GM23338 (cell line): ENCODE measurements around the gene TMEM175. TPM values are rescaled to one million over a fixed set of nuclear protein-coding genes. Genes with fewer than 3 reads are reported as not detected.

Source experiments
- ATAC-seq: fragments of 200-7000 bp; cut with Tn5 transposase; 3 replicates; pipeline ENCODE4 v1.9.1; 2020
- DNase-seq: peaks from one replicate; pipeline ENCODE4 v3.0.0-alpha.2; 2015; ENCODE audit warnings: low spot score
- H2AFZ ChIP-seq: fragments of 200-600 bp; sonication (generic); 2 replicates; pipeline ENCODE4 v1.8.0; 2016; ENCODE audit warnings: antibody characterized with exemption, mild to moderate bottlenecking, moderate library complexity
- H3F3A ChIP-seq: fragments of 200-600 bp; sonication (generic); replicated peaks from 2 replicates; pipeline ENCODE4 v1.8.0; 2017; ENCODE audit warnings: antibody characterized with exemption, mixed run types, low read depth
- H3K27ac ChIP-seq: fragments of 200-600 bp; sonication (generic); 2 replicates; pipeline ENCODE4 v1.6.1; 2016; ENCODE audit warnings: low read depth
- H3K27me3 ChIP-seq: fragments of 200-600 bp; sonication (generic); 2 replicates; pipeline ENCODE4 v1.8.0; 2016; ENCODE audit warnings: mild to moderate bottlenecking, mixed run types, moderate library complexity; ENCODE audit not compliant: insufficient read depth
- H3K36me3 ChIP-seq: fragments of 200-600 bp; sonication (generic); 2 replicates; pipeline ENCODE4 v1.8.0; 2016; ENCODE audit warnings: mild to moderate bottlenecking; ENCODE audit not compliant: insufficient read depth
- H3K4me1 ChIP-seq: fragments of 200-600 bp; sonication (generic); 2 replicates; pipeline ENCODE4 v1.8.0; 2016; ENCODE audit warnings: mild to moderate bottlenecking, moderate library complexity; ENCODE audit not compliant: insufficient read depth
- H3K4me2 ChIP-seq: fragments of 200-600 bp; sonication (generic); 2 replicates; pipeline ENCODE4 v1.7.1; 2017; ENCODE audit warnings: mixed run types
- H3K4me3 ChIP-seq: fragments of 200-600 bp; sonication (generic); 2 replicates; pipeline ENCODE4 v1.6.1; 2016; ENCODE audit warnings: mixed run types
- H3K79me2 ChIP-seq: fragments of 200-600 bp; sonication (generic); replicated peaks from 2 replicates; pipeline ENCODE4 v1.8.0; 2017; ENCODE audit warnings: mild to moderate bottlenecking; ENCODE audit not compliant: insufficient read depth
- H3K9me2 ChIP-seq: fragments of 200-600 bp; sonication (generic); 2 replicates; pipeline ENCODE4 v1.8.0; 2017; ENCODE audit not compliant: insufficient read depth
- H4K20me1 ChIP-seq: fragments of 200-600 bp; sonication (generic); replicated peaks from 2 replicates; pipeline ENCODE4 v1.8.0; 2017; ENCODE audit warnings: mild to moderate bottlenecking; ENCODE audit not compliant: insufficient read depth
- H3K27ac Mint-ChIP-seq: 2 replicates; pipeline ENCODE4 v1.8.0; 2020; ENCODE audit warnings: inconsistent platforms, mild to moderate bottlenecking, moderate library complexity, mixed read lengths
- H3K27me3 Mint-ChIP-seq: 3 replicates; pipeline ENCODE4 v1.8.0; 2022; ENCODE audit warnings: low read depth, mild to moderate bottlenecking, moderate library complexity, mixed read lengths, inconsistent platforms; ENCODE audit not compliant: insufficient read depth, poor library complexity
- H3K36me3 Mint-ChIP-seq: 3 replicates; pipeline ENCODE4 v1.8.0; 2021; ENCODE audit warnings: low read depth, mild to moderate bottlenecking, inconsistent platforms, moderate library complexity, mixed read lengths
- H3K4me1 Mint-ChIP-seq: 3 replicates; pipeline ENCODE4 v1.8.0; 2020; ENCODE audit warnings: mild to moderate bottlenecking, inconsistent platforms, mixed read lengths
- H3K4me3 Mint-ChIP-seq: 3 replicates; pipeline ENCODE4 v1.8.0; 2021; ENCODE audit warnings: moderate library complexity, mild to moderate bottlenecking, inconsistent platforms, mixed read lengths
- H3K9me3 Mint-ChIP-seq: 3 replicates; pipeline ENCODE4 v1.8.0; 2020; ENCODE audit warnings: moderate library complexity, mild to moderate bottlenecking, inconsistent platforms, mixed read lengths
- CREB1 ChIP-seq: fragments of 250-450 bp; sonication (Bioruptor Pico); IDR thresholded peaks from 2 replicates; pipeline ENCODE4 v1.5.0; 2020; ENCODE audit warnings: low read depth, mild to moderate bottlenecking, moderate library complexity
- ETS1 ChIP-seq: IDR thresholded peaks from 2 replicates; pipeline ENCODE4 v1.6.1; 2016; ENCODE audit warnings: antibody characterized with exemption
- EZH2 ChIP-seq: fragments of 200-600 bp; sonication (generic); IDR thresholded peaks from one replicate; pipeline ENCODE4 v1.8.0; 2017; ENCODE audit warnings: antibody characterized with exemption, mild to moderate bottlenecking, low read depth; ENCODE audit not compliant: unreplicated experiment
- EZH2phosphoT487 ChIP-seq: fragments of 200-600 bp; sonication (generic); IDR thresholded peaks from one replicate; pipeline ENCODE4 v1.8.1; 2018; ENCODE audit warnings: antibody characterized with exemption; ENCODE audit not compliant: unreplicated experiment
- JUNB ChIP-seq: IDR thresholded peaks from one replicate; pipeline ENCODE4 v1.6.1; 2016; ENCODE audit warnings: antibody characterized with exemption; ENCODE audit not compliant: unreplicated experiment
- NANOG ChIP-seq: IDR thresholded peaks from 2 replicates; pipeline ENCODE4 v1.6.1; 2016; ENCODE audit warnings: antibody characterized with exemption, borderline replicate concordance
- POLR2AphosphoS5 ChIP-seq: IDR thresholded peaks from 2 replicates; pipeline ENCODE4 v1.6.1; 2016; ENCODE audit warnings: antibody characterized with exemption, low read depth
- STAT1 ChIP-seq: IDR thresholded peaks from one replicate; pipeline ENCODE4 v1.6.1; 2016; ENCODE audit warnings: antibody characterized with exemption; ENCODE audit not compliant: unreplicated experiment
- ZNF114 ChIP-seq: fragments of 250-450 bp; sonication (Bioruptor Pico); IDR thresholded peaks from 2 replicates; pipeline ENCODE4 v1.5.0; 2020; ENCODE audit warnings: mild to moderate bottlenecking, moderate library complexity
- ZNF331 ChIP-seq: fragments of 250-450 bp; sonication (Bioruptor Pico); IDR thresholded peaks from 2 replicates; pipeline ENCODE4 v1.5.0; 2020; ENCODE audit warnings: low read depth, mild to moderate bottlenecking, moderate library complexity
- ZNF462 ChIP-seq: fragments of 250-450 bp; sonication (Bioruptor Pico); IDR thresholded peaks from 2 replicates; pipeline ENCODE4 v1.5.0; 2020; ENCODE audit warnings: mild to moderate bottlenecking, moderate library complexity
- polyA plus RNA-seq: library from polyadenylated mRNA; unstranded; fragments of >200 nt; fragmentation: Nextera tagmentation; extraction: Ambion mirVana; gene quantifications from 2 replicates; pipeline ENCODE4 v1.2.1, GENCODE V29; 2016
- total RNA-seq: library from RNA; depleted of rRNA; stranded (reverse); fragments of >200 nt; shearing (Covaris generic); gene quantifications from 2 replicates; pipeline ENCODE4 v1.2.3, GENCODE V29; 2014
- TF ChIP-seq, protein P1 (sequence below), 2 experiments: fragments of 200-600 bp in 1 of 2; sonication (generic) in 1 of 2; conservative IDR thresholded peaks; 2 replicates each; pipeline versions ENCODE4 v1.5.1 to v1.6.1; 2016 to 2017; ENCODE audit warnings: antibody characterized with exemption in 2 of 2, low read depth in 2 of 2, mild to moderate bottlenecking in 2 of 2, moderate library complexity in 1 of 2
- TF ChIP-seq, protein P2 (sequence below): IDR thresholded peaks from one replicate; pipeline ENCODE4 v1.6.1; 2018; ENCODE audit warnings: antibody characterized with exemption; ENCODE audit not compliant: unreplicated experiment

The TMEM175 gene
- total and polyA plus RNA-seq, 2 experiments from 2014 or later: 8.0 to 11.4 TPM

GRCh38 chr4:883377-884095, 48.7 kb upstream of the TMEM175 start:
- Histone ChIP-seq H3K4me2 (no peak overlapping the region), H3K4me1 (no peaks in the 10 kb centered on the region), H3K9me2 (no peaks in the 10 kb centered on the region; the same call in 1 of the 2 replicates), H4K20me1 (peaks cover under 1% of the 10 kb centered on the region; the same call in 1 of the 2 replicates), H3F3A (0 out of 2 replicates have a peak, but pooled peaks cover 11% of the 10 kb centered on the region), H3K4me3 (no peak overlapping the region), H2AFZ (no peak overlapping the region), H3K27ac (no peak overlapping the region), H3K36me3 (no peaks in the 10 kb centered on the region), H3K79me2 (no peaks in the 10 kb centered on the region), H3K27me3 (no peaks in the 10 kb centered on the region)
- Mint-ChIP-seq H3K4me3 (no peak overlapping the region), H3K27me3 (peaks cover 18% of the 10 kb centered on the region), H3K9me3 (peaks cover 7% of the 10 kb centered on the region; the same call in 2 of the 3 replicates), H3K27ac (no peak overlapping the region), H3K4me1 (no peaks in the 10 kb centered on the region), H3K36me3 (peaks cover 28% of the 10 kb centered on the region)
- TF ChIP-seq, protein P1, sequence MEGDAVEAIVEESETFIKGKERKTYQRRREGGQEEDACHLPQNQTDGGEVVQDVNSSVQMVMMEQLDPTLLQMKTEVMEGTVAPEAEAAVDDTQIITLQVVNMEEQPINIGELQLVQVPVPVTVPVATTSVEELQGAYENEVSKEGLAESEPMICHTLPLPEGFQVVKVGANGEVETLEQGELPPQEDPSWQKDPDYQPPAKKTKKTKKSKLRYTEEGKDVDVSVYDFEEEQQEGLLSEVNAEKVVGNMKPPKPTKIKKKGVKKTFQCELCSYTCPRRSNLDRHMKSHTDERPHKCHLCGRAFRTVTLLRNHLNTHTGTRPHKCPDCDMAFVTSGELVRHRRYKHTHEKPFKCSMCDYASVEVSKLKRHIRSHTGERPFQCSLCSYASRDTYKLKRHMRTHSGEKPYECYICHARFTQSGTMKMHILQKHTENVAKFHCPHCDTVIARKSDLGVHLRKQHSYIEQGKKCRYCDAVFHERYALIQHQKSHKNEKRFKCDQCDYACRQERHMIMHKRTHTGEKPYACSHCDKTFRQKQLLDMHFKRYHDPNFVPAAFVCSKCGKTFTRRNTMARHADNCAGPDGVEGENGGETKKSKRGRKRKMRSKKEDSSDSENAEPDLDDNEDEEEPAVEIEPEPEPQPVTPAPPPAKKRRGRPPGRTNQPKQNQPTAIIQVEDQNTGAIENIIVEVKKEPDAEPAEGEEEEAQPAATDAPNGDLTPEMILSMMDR (conservative IDR thresholded peaks at IDR 0.05; ENCODE audit: low read depth in 2 of 2): no peak
- TF ChIP-seq ZNF331 (no peak), ETS1 (no peak), POLR2AphosphoS5 (no peak), CREB1 (CRISPR knock-in tag) (no peak), STAT1 (no peak), NANOG (no peak), ZNF114 (CRISPR knock-in tag) (no peak), EZH2 (no peak), JUNB (no peak), EZH2phosphoT487 (no peak), ZNF462 (CRISPR knock-in tag) (no peak)
- TF ChIP-seq, protein P2, sequence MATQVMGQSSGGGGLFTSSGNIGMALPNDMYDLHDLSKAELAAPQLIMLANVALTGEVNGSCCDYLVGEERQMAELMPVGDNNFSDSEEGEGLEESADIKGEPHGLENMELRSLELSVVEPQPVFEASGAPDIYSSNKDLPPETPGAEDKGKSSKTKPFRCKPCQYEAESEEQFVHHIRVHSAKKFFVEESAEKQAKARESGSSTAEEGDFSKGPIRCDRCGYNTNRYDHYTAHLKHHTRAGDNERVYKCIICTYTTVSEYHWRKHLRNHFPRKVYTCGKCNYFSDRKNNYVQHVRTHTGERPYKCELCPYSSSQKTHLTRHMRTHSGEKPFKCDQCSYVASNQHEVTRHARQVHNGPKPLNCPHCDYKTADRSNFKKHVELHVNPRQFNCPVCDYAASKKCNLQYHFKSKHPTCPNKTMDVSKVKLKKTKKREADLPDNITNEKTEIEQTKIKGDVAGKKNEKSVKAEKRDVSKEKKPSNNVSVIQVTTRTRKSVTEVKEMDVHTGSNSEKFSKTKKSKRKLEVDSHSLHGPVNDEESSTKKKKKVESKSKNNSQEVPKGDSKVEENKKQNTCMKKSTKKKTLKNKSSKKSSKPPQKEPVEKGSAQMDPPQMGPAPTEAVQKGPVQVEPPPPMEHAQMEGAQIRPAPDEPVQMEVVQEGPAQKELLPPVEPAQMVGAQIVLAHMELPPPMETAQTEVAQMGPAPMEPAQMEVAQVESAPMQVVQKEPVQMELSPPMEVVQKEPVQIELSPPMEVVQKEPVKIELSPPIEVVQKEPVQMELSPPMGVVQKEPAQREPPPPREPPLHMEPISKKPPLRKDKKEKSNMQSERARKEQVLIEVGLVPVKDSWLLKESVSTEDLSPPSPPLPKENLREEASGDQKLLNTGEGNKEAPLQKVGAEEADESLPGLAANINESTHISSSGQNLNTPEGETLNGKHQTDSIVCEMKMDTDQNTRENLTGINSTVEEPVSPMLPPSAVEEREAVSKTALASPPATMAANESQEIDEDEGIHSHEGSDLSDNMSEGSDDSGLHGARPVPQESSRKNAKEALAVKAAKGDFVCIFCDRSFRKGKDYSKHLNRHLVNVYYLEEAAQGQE: no peak
- no peak for ATAC-seq
- DNase-seq: no peak
